A549 (cell line): ENCODE data around the gene PARD3B.

Source experiments
- BHLHE40 ChIP-seq: IDR thresholded peaks from 2 replicates; pipeline ENCODE4 v1.6.1; 2012; ENCODE audit warnings: low read depth, low read length, inconsistent platforms
- CBX2 ChIP-seq: fragments of 200-600 bp; sonication (generic); IDR thresholded peaks from 2 replicates; pipeline ENCODE4 v1.6.1; 2016; ENCODE audit warnings: low read depth, mild to moderate bottlenecking, borderline replicate concordance
- CTCF ChIP-seq: fragments of >200 bp; sonication (Bioruptor Twin); formaldehyde crosslinking; IDR thresholded peaks from 3 replicates; pipeline ENCODE4 v1.5.1; 2016
- KDM5A ChIP-seq: fragments of 200-600 bp; sonication (generic); IDR thresholded peaks from 2 replicates; pipeline ENCODE4 v1.6.1; 2016; ENCODE audit warnings: antibody characterized with exemption, mild to moderate bottlenecking
- POLR2A ChIP-seq: IDR thresholded peaks from 2 replicates; pipeline ENCODE4 v1.6.1; 2012; ENCODE audit warnings: mild to moderate bottlenecking, low read length
- RARB ChIP-seq: fragments of 250-450 bp; sonication (Bioruptor Pico); IDR thresholded peaks from 2 replicates; pipeline ENCODE4 v1.8.0; 2021; ENCODE audit warnings: mild to moderate bottlenecking, moderate library complexity

- TF ChIP-seq BHLHE40 = no peak
- TF ChIP-seq CTCF = no peak
- TF ChIP-seq POLR2A = peak; percentile 27; the same call in 1 of the 2 replicates
- TF ChIP-seq CBX2 = no peak
- TF ChIP-seq KDM5A = no peak
- no peak for TF ChIP-seq RARB (CRISPR knock-in tag)
Observed at GRCh38 chr2:204544961-204545860, at the start of gene PARD3B.
